K562 (cell line): ENCODE results near the gene RAB31. TPM values are rescaled to one million over a fixed set of nuclear protein-coding genes. Genes with fewer than 3 reads are reported as not detected.

Source experiments
- BDP1 ChIP-seq: IDR thresholded peaks from 3 replicates; pipeline ENCODE4 v1.6.1; 2011; ENCODE audit not compliant: insufficient read length, insufficient read depth
- GATA2 ChIP-seq: sonication (generic); formaldehyde crosslinking; IDR thresholded peaks from 2 replicates; pipeline ENCODE4 v1.4.0; 2020; ENCODE audit warnings: mild to moderate bottlenecking, missing genetic modification reagents
- HDAC8 ChIP-seq: fragments of 450-650 bp; IDR thresholded peaks from 2 replicates; pipeline ENCODE4 v1.6.1; 2016; ENCODE audit warnings: mild to moderate bottlenecking, missing genetic modification characterization, moderate library complexity, missing compliant biosample characterization
- PHB2 ChIP-seq: fragments of 450-650 bp; IDR thresholded peaks from 2 replicates; pipeline ENCODE4 v1.6.1; 2017; ENCODE audit warnings: low read depth
- POLR2B ChIP-seq: fragments of 450-650 bp; IDR thresholded peaks from 2 replicates; pipeline ENCODE4 v1.6.1; 2018; ENCODE audit warnings: low read depth; ENCODE audit not compliant: partially characterized antibody
- U2AF1 ChIP-seq: fragments of 200-400 bp; formaldehyde crosslinking; optimal IDR thresholded peaks from 2 replicates; pipeline ENCODE3; 2017; ENCODE audit warnings: mild to moderate bottlenecking, low read depth, low read length, moderate library complexity
- ZNF134 ChIP-seq: fragments of 250-450 bp; sonication (Bioruptor Pico); conservative IDR thresholded peaks from 2 replicates; pipeline ENCODE4 v1.4.0; 2020
- polyA plus RNA-seq, 8 experiments: library from polyadenylated mRNA; depleted of rRNA in 4 of 8; stranded (reverse) in 5 of 8; unstranded in 3 of 8; fragments of >200 nt; fragmentation: Nextera tagmentation in 2 of 8; fragmentation: Illumina TruSeq in 1 of 8; extraction: Ambion mirVana in 2 of 8; extraction: Trizol in 1 of 8; gene quantifications; 2 replicates each; pipeline versions ENCODE4 v1.2.1 to v1.2.3, GENCODE V29; 2011 to 2014; ENCODE audit warnings: inconsistent platforms in 1 of 8, missing spikeins in 1 of 8
- total RNA-seq, 7 experiments: library from RNA; depleted of rRNA in 6 of 7; stranded (reverse); fragments of >200 nt in 6 of 7; fragmentation: Illumina TruSeq in 2 of 7; extraction: Trizol in 2 of 7; gene quantifications; 2 replicates each; pipeline versions ENCODE4 v1.2.1 to v1.2.3, GENCODE V29; 2011 to 2021; ENCODE audit warnings: low replicate concordance in 1 of 7
- TF ChIP-seq, protein P1 (sequence below): fragments of 450-650 bp; IDR thresholded peaks from 2 replicates; pipeline ENCODE4 v1.6.1; 2018; ENCODE audit warnings: mild to moderate bottlenecking, low read depth; ENCODE audit not compliant: partially characterized antibody
- TF ChIP-seq, protein P2 (sequence below): sonication (generic); formaldehyde crosslinking; IDR thresholded peaks from 2 replicates; pipeline ENCODE4 v1.5.0; 2020; ENCODE audit warnings: missing genetic modification reagents
- TF ChIP-seq, protein P3 (sequence below), 2 experiments: fragments of 450-650 bp; IDR thresholded peaks; 2 replicates each; pipeline ENCODE4 v1.6.1; 2016; ENCODE audit warnings: mild to moderate bottlenecking in 2 of 2, borderline replicate concordance in 1 of 2, low read depth in 1 of 2, moderate library complexity in 1 of 2
- TF ChIP-seq, protein P4 (sequence below), 2 experiments: fragments of 450-650 bp in 1 of 2; sonication (generic) in 1 of 2; formaldehyde crosslinking in 1 of 2; IDR thresholded peaks in 1 of 2; conservative IDR thresholded peaks in 1 of 2; 2 replicates each; pipeline versions ENCODE4 v1.6.1 to v1.8.1; 2016 to 2023; ENCODE audit warnings: mild to moderate bottlenecking in 2 of 2, moderate library complexity in 2 of 2, inconsistent platforms in 1 of 2, missing genetic modification reagents in 1 of 2
- TF ChIP-seq, protein P5 (sequence below): fragments of 450-650 bp; formaldehyde crosslinking; IDR thresholded peaks from 2 replicates; pipeline ENCODE4 v1.4.0; 2020; ENCODE audit warnings: mild to moderate bottlenecking, moderate library complexity

The RAB31 gene
- total and polyA plus RNA-seq, 9 of the 15 experiments (the other 6 are each of a cell fraction or from before 2014, with no cell fraction given), result 20.7 to 70.4 (median 41.3) TPM

DNA sequence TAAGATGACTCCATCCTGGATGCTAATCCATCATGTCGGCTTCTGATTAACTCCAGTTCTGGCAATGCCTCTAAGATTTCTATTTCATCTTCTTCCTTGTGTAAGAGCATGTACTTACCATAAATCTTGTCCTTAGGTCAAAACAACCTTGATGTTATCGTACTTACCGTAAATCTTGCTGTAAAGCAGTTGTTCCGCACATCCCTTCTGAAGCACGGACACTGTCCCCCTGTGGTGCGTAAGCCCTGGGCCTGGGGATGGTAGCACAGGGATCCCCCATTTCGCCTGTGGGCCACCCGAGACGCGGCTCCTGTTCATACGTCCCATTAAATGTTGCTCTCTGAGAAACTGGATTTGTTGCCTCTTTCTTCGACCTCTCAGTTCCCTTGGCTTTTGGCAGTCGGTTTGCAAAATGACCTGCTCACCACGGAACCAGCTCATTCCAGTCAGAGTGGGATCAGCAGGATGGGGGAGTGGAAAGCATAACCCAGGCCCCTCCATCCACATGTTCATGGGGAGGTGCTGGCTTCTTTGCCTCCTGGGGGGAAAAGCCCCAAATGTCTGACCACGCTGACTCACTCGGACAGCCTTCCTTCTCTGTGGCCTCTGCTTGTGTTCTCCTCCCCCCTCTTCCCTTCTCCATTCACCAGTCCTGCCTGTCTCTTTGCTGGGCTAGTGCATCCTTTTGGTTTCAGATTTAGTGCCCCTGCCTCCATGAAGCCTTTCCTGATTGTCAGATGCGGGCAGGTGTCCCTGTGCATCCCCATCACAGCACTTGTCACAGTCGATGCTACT, 49.9 kb downstream of the RAB31 start (continued):
- TF ChIP-seq BDP1, result no peak
- TF ChIP-seq, protein P1, sequence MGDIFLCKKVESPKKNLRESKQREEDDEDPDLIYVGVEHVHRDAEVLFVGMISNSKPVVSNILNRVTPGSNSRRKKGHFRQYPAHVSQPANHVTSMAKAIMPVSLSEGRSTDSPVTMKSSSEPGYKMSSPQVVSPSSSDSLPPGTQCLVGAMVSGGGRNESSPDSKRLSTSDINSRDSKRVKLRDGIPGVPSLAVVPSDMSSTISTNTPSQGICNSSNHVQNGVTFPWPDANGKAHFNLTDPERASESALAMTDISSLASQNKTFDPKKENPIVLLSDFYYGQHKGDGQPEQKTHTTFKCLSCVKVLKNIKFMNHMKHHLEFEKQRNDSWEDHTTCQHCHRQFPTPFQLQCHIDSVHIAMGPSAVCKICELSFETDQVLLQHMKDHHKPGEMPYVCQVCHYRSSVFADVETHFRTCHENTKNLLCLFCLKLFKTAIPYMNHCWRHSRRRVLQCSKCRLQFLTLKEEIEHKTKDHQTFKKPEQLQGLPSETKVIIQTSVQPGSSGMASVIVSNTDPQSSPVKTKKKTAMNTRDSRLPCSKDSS, result no peak
- TF ChIP-seq, protein P2, sequence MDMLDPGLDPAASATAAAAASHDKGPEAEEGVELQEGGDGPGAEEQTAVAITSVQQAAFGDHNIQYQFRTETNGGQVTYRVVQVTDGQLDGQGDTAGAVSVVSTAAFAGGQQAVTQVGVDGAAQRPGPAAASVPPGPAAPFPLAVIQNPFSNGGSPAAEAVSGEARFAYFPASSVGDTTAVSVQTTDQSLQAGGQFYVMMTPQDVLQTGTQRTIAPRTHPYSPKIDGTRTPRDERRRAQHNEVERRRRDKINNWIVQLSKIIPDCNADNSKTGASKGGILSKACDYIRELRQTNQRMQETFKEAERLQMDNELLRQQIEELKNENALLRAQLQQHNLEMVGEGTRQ (CRISPR knock-in tag), result no peak
- TF ChIP-seq POLR2B, result no peak
- TF ChIP-seq HDAC8, result no peak
- TF ChIP-seq ZNF134, result no peak
- TF ChIP-seq, protein P3, sequence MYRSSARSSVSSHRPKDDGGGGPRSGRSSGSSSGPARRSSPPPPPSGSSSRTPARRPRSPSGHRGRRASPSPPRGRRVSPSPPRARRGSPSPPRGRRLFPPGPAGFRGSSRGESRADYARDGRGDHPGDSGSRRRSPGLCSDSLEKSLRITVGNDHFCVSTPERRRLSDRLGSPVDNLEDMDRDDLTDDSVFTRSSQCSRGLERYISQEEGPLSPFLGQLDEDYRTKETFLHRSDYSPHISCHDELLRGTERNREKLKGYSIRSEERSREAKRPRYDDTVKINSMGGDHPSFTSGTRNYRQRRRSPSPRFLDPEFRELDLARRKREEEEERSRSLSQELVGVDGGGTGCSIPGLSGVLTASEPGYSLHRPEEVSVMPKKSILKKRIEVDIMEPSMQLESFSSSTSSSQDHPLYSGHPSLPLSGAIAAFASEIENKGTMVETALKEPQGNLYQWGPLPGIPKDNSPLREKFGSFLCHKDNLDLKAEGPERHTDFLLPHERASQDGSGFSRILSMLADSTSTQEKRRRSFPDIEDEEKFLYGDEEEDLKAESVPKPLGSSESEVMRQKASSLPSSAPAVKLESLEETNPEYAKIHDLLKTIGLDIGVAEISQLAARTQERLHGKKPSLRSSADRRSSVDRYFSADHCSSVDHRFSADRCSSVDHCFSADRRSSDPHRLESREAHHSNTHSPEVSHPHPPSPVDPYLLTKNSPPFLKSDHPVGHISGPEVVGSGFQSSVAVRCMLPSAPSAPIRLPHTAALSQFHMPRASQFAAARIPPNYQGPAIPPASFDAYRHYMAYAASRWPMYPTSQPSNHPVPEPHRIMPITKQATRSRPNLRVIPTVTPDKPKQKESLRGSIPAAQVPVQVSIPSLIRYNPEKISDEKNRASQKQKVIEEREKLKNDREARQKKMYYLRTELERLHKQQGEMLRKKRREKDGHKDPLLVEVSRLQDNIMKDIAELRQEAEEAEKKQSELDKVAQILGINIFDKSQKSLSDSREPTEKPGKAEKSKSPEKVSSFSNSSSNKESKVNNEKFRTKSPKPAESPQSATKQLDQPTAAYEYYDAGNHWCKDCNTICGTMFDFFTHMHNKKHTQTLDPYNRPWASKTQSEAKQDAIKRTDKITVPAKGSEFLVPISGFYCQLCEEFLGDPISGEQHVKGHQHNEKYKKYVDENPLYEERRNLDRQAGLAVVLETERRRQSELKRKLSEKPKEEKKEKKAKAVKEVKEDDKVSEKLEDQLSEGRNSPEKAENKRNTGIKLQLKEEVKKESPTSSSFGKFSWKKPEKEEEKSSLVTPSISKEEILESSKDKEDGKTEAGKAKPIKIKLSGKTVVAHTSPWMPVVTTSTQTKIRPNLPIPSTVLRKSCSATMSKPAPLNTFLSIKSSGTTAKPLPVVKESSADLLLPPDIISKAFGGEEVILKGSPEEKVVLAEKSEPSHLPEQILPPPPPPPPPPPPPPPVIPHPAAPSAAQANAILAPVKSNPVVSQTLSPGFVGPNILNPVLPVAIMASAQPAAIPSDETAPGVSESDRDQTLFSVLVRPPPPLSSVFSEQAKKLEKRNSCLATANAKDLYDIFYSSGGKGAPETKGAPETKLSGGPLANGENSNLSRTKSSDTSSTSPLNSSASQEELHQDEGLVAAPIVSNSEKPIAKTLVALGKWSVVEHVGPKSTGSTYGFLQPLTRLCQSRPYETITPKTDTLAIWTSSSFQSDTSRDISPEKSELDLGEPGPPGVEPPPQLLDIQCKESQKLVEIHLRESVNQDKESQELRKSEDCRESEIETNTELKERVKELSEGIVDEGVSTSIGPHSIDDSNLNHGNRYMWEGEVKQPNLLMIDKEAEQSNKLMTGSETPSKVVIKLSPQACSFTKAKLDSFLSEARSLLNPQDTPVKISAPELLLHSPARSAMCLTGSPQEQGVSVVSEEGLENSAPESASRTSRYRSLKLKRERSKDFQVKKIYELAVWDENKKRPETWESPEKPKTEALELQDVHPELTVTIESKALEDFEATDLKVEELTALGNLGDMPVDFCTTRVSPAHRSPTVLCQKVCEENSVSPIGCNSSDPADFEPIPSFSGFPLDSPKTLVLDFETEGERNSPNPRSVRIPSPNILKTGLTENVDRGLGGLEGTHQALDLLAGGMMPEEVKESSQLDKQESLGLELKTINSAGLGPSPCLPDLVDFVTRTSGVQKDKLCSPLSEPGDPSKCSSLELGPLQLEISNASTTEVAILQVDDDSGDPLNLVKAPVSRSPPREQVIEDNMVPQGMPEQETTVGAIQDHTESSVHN (IDR thresholded peaks at IDR 0.05; ENCODE audit: borderline replicate concordance in 1 of 2, low read depth in 1 of 2), result no peak
- peak; percentile 57 for TF ChIP-seq GATA2
- TF ChIP-seq, protein P4, sequence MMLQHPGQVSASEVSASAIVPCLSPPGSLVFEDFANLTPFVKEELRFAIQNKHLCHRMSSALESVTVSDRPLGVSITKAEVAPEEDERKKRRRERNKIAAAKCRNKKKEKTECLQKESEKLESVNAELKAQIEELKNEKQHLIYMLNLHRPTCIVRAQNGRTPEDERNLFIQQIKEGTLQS (IDR thresholded peaks at IDR 0.05), result peak; percentile 59
- TF ChIP-seq, protein P4 (CRISPR knock-in tag; conservative IDR thresholded peaks at IDR 0.05), result no peak
- no peak for TF ChIP-seq PHB2
- no peak for TF ChIP-seq U2AF1
- TF ChIP-seq, protein P5, sequence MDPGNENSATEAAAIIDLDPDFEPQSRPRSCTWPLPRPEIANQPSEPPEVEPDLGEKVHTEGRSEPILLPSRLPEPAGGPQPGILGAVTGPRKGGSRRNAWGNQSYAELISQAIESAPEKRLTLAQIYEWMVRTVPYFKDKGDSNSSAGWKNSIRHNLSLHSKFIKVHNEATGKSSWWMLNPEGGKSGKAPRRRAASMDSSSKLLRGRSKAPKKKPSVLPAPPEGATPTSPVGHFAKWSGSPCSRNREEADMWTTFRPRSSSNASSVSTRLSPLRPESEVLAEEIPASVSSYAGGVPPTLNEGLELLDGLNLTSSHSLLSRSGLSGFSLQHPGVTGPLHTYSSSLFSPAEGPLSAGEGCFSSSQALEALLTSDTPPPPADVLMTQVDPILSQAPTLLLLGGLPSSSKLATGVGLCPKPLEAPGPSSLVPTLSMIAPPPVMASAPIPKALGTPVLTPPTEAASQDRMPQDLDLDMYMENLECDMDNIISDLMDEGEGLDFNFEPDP, result 0 out of 2 replicates have a peak, but pooled peaks have one; percentile 20
